Kidney (tissue), 14 donors: ENCODE data around the gene ADARB2. TPM values are rescaled to one million over a fixed set of nuclear protein-coding genes. Genes with fewer than 3 reads are reported as not detected.
"Not testable (repeated sequence)": the region's sequence is repeated elsewhere in the genome, so short reads cannot be mapped to it uniquely, and the experiment has no call there.

Experiments
- DNase-seq, 5 donors: peaks; one replicate each; pipeline ENCODE4 v3.0.0-alpha.2; 2013 to 2020
- FAIRE-seq: peaks from 2 replicates; lab custom pipeline; 2012; peaks lifted over from hg19 to GRCh38; lab: Jason Lieb, UNC
- H3K27ac ChIP-seq, 2 donors: one replicate each; pipeline ENCODE4 v1.7.0; 2013; ENCODE audit warnings: low read depth in 2 of 2, low read length in 2 of 2, inconsistent platforms in 1 of 2
- H3K27me3 ChIP-seq: one replicate; pipeline ENCODE4 v1.7.1; 2013; ENCODE audit warnings: low read length, inconsistent platforms; ENCODE audit not compliant: control insufficient read depth, insufficient read depth
- H3K36me3 ChIP-seq, 3 donors: one replicate each; pipeline versions ENCODE4 v1.7.0 to v1.7.1; 2013; ENCODE audit warnings: low read length in 3 of 3, control low read depth in 1 of 3, inconsistent platforms in 1 of 3; ENCODE audit not compliant: insufficient read depth in 3 of 3, control insufficient read depth in 2 of 3
- H3K4me1 ChIP-seq, 3 donors: one replicate each; pipeline versions ENCODE4 v1.7.0 to v1.7.1; 2013; ENCODE audit warnings: low read length in 3 of 3, inconsistent platforms in 1 of 3, low read depth in 1 of 3; ENCODE audit not compliant: control insufficient read depth in 2 of 3, insufficient read depth in 2 of 3
- H3K4me3 ChIP-seq, 3 donors: one replicate each; pipeline versions ENCODE4 v1.7.0 to v1.8.1; 2013; ENCODE audit warnings: low read length in 3 of 3, control low read depth in 1 of 3, inconsistent platforms in 1 of 3
- H3K9ac ChIP-seq, 3 donors: one replicate each; pipeline versions ENCODE4 v1.7.0 to v1.7.1; 2013; ENCODE audit warnings: low read length in 3 of 3, control low read depth in 1 of 3, inconsistent platforms in 1 of 3
- H3K9me3 ChIP-seq, 3 donors: one replicate each; pipeline versions ENCODE4 v1.7.0 to v1.7.1; 2013; ENCODE audit warnings: low read length in 3 of 3, control low read depth in 1 of 3, inconsistent platforms in 1 of 3; ENCODE audit not compliant: control insufficient read depth in 2 of 3, insufficient read depth in 1 of 3
- CTCF ChIP-seq: IDR thresholded peaks from 3 replicates; pipeline ENCODE4 v1.5.1; 2012; ENCODE audit warnings: mild to moderate bottlenecking, moderate library complexity, borderline replicate concordance; ENCODE audit not compliant: insufficient read depth; ENCODE audit errors: extremely low read depth
- intact Hi-C: fragments of 100-400 bp; cut with DNase I; formaldehyde crosslinking; loops from one replicate; pipeline ENCODE4 v1.11.1; 2022
- polyA plus RNA-seq: library from polyadenylated mRNA; stranded (reverse); fragments of 350-450 nt; fragmentation: Illumina TruSeq; extraction: RNeasy Lipid Tissue Mini Kit (QIAGEN cat#74804); gene quantifications from one replicate; pipeline ENCODE4 v1.2.3, GENCODE V29; 2014; ENCODE audit warnings: low read depth, low replicate concordance; ENCODE audit not compliant: insufficient read depth
- total RNA-seq: library from RNA; stranded (reverse); fragmentation: NEBNext Ultra II Directional; extraction: Animal tissue kit (Norgen Biotek cat#: 25700); gene quantifications from one replicate; pipeline ENCODE4 v1.2.1, GENCODE V29; 2021
- donor health status: control.
- donor health status: control.
- donor health status: control.
- donor health status: control.
- donor health status: control.
- donor health status: DM: yes; HTN: yes; CAD: no.
- donor health status: Normal renal cell carcinoma (clear cell type).

Gene ADARB2
- total and polyA plus RNA-seq, 2 donors from 2014 or later, result 1.0 to 1.3 TPM

GRCh38 chr10:1462521-1462920, 274.8 kb downstream of the ADARB2 start:
- H3K9ac ChIP-seq, result no peak overlapping the region
- FAIRE-seq, result no peak
- TF ChIP-seq CTCF, result no peak
- no peak for DNase-seq
- no peaks in the 10 kb centered on the region for H3K36me3 ChIP-seq
- H3K4me3 ChIP-seq, result no peak overlapping the region
- no peaks in the 10 kb centered on the region for H3K27me3 ChIP-seq
- H3K4me1 ChIP-seq, result peaks cover 0 to 18% (median 12%) of the 10 kb centered on the region in 3 donors
- H3K27ac ChIP-seq, result no peak overlapping the region
- peaks cover 0 to 1% (median 0%) of the 10 kb centered on the region in 3 donors for H3K9me3 ChIP-seq
- intact Hi-C loops, result no loop called here

- no peak for FAIRE-seq
Observed at GRCh38 chr10:1462032-1462431, 275.3 kb downstream of the ADARB2 start.

GRCh38 chr10:1461016-1461415, 276.3 kb downstream of the ADARB2 start:
- FAIRE-seq, result no peak
- Histone ChIP-seq H3K9ac (no peak overlapping the region), H3K27me3 (no peaks in the 10 kb centered on the region), H3K9me3 (peaks cover 0 to 1% (median 0%) of the 10 kb centered on the region in 3 donors), H3K4me3 (no peak overlapping the region), H3K27ac (no peak overlapping the region), H3K36me3 (no peaks in the 10 kb centered on the region), H3K4me1 (peaks cover 0 to 16% (median 7%) of the 10 kb centered on the region in 3 donors)
- no peak for TF ChIP-seq CTCF
- intact Hi-C loops, result no loop called here
- no peak for DNase-seq

More at GRCh38 chr10:1462032-1462431, 275.3 kb downstream of the ADARB2 start:
- peaks cover 0 to 18% (median 12%) of the 10 kb centered on the region in 3 donors for H3K4me1 ChIP-seq
- H3K9me3 ChIP-seq, result peaks cover 0 to 1% (median 0%) of the 10 kb centered on the region in 3 donors
- DNase-seq, result no peak
- TF ChIP-seq CTCF, result no peak
- H3K36me3 ChIP-seq, result no peaks in the 10 kb centered on the region
- intact Hi-C loops, result no loop called here
- H3K27me3 ChIP-seq, result no peaks in the 10 kb centered on the region
- no peak overlapping the region for H3K4me3 ChIP-seq
- H3K27ac ChIP-seq, result no peak overlapping the region
- no peak overlapping the region for H3K9ac ChIP-seq

GRCh38 chr10:1459664-1460063, 277.7 kb downstream of the ADARB2 start:
- H3K27ac ChIP-seq, H3K36me3 ChIP-seq, H3K27me3 ChIP-seq, DNase-seq, H3K4me1 ChIP-seq, H3K9me3 ChIP-seq, FAIRE-seq, H3K4me3 ChIP-seq, intact Hi-C loops, H3K9ac ChIP-seq: not testable (repeated sequence)
